ENCODE results near the gene CIDEB. TPM values are rescaled to one million over a fixed set of nuclear protein-coding genes. Genes with fewer than 3 reads are reported as not detected.

CIDEB gene
- total RNA-seq, 1 experiment from 2014 or later: not detected

- no peak for DNase-seq
- Mint-ChIP-seq H3K36me3 (ENCODE audit: insufficient read depth in 1 of 3, low read depth in 3 of 3) (peaks cover 3 to 19% (median 14%) of the 10 kb centered on the region in 3 experiments; a peak in 5 of 7 replicates), H3K27ac (peak overlapping the region in 1 of 3 experiments; percentile 75; a peak in 2 of 7 replicates), H3K27me3 (ENCODE audit: low read depth) (no peaks in the 10 kb centered on the region; the same call in 1 of the 2 replicates), H3K4me1 (no peaks in the 10 kb centered on the region; a peak in 1 of 4 replicates), H3K9me3 (no peaks in the 10 kb centered on the region), H3K4me3 (0 out of 5 replicates have a peak overlapping the region, but pooled peaks of 1 of the 2 experiments have one; percentile 14)
- Histone ChIP-seq H3K27ac (ENCODE audit: insufficient read length, low read depth, low read length) (no peak overlapping the region), H2AK5ac (ENCODE audit: insufficient read length, low read length) (no peak overlapping the region), H3K79me1 (ENCODE audit: insufficient read depth, low read depth, low read length, poor library complexity, severe bottlenecking) (no peaks in the 10 kb centered on the region), H2BK15ac (ENCODE audit: low read depth, low read length) (no peak overlapping the region), H3K23ac (ENCODE audit: insufficient read length, low read depth, low read length) (no peak overlapping the region), H4K8ac (replicated peaks; ENCODE audit: insufficient read length, low read depth, low read length) (no peak overlapping the region), H3K9me3 (ENCODE audit: control insufficient read depth, low read depth, low read length) (no peaks in the 10 kb centered on the region), H3K23me2 (ENCODE audit: insufficient read length, low read depth, low read length, poor library complexity, severe bottlenecking) (no peaks in the 10 kb centered on the region), H3K14ac (ENCODE audit: insufficient read depth, low read length) (no peak overlapping the region), H2BK5ac (ENCODE audit: insufficient read length, low read length) (no peak overlapping the region), H3K18ac (ENCODE audit: insufficient read length, low read depth, low read length) (no peak overlapping the region), H3K79me2 (ENCODE audit: insufficient read depth, low read length) (no peaks in the 10 kb centered on the region), H3K27me3 (ENCODE audit: insufficient read depth, low read length) (no peaks in the 10 kb centered on the region), H4K91ac (ENCODE audit: insufficient read length, low read depth, low read length) (no peak overlapping the region), H3K4ac (ENCODE audit: low read depth, low read length) (no peak overlapping the region), H3K4me1 (ENCODE audit: insufficient read depth, low read length) (no peaks in the 10 kb centered on the region), H2AFZ (ENCODE audit: low read length) (no peak overlapping the region), H4K20me1 (ENCODE audit: control insufficient read depth, insufficient read depth, insufficient read length) (no peaks in the 10 kb centered on the region), H2BK20ac (ENCODE audit: low read depth, low read length, poor library complexity, severe bottlenecking) (no peak overlapping the region), H2BK12ac (ENCODE audit: insufficient read length, low read depth, low read length) (no peak overlapping the region), H3K56ac (ENCODE audit: insufficient read length, low read depth, low read length) (no peak overlapping the region), H4K5ac (ENCODE audit: insufficient read length, low read depth, low read length) (no peak overlapping the region), H3K9ac (ENCODE audit: extremely low read depth, insufficient read length, low read length) (no peak overlapping the region), H3T11ph (ENCODE audit: low read length) (no peak overlapping the region), H3K4me2 (ENCODE audit: insufficient read depth, insufficient read length, low read length) (no peak overlapping the region), H2BK120ac (ENCODE audit: low read depth, low read length, poor library complexity, severe bottlenecking) (no peak overlapping the region)
- WGBS (ENCODE audit: extremely low coverage, insufficient read length, low lambda C conversion rate): no CpG with 5 or more reads among the region's 6 CpGs
- TF ChIP-seq CTCF (conservative IDR thresholded peaks at IDR 0.05): no peak
Measured at GRCh38 chr14:24264298-24264697, 43.5 kb downstream of the CIDEB start.
